ENCODE data around the gene NCAM1. TPM values are rescaled to one million over a fixed set of nuclear protein-coding genes. Genes with fewer than 3 reads are reported as not detected.

The NCAM1 gene
- total RNA-seq, 4 donors from 2014 or later: 12.8 to 27.7 (median 15.7) TPM

GRCh38 chr11:113267493-113267892, 306.3 kb downstream of the NCAM1 start:
- TF ChIP-seq, protein P1, sequence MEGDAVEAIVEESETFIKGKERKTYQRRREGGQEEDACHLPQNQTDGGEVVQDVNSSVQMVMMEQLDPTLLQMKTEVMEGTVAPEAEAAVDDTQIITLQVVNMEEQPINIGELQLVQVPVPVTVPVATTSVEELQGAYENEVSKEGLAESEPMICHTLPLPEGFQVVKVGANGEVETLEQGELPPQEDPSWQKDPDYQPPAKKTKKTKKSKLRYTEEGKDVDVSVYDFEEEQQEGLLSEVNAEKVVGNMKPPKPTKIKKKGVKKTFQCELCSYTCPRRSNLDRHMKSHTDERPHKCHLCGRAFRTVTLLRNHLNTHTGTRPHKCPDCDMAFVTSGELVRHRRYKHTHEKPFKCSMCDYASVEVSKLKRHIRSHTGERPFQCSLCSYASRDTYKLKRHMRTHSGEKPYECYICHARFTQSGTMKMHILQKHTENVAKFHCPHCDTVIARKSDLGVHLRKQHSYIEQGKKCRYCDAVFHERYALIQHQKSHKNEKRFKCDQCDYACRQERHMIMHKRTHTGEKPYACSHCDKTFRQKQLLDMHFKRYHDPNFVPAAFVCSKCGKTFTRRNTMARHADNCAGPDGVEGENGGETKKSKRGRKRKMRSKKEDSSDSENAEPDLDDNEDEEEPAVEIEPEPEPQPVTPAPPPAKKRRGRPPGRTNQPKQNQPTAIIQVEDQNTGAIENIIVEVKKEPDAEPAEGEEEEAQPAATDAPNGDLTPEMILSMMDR (IDR thresholded peaks at IDR 0.05 in 4 of 5, conservative IDR thresholded peaks at IDR 0.05 in 1 of 5): no peak
- no peak for TF ChIP-seq POLR2A (IDR thresholded peaks at IDR 0.05)
- H3K36me3 ChIP-seq: no peaks in the 10 kb centered on the region
- in situ Hi-C loops (cut with MboI; ENCODE audit: low sequenced_read_pairs in 4 of 4) (no loop called here), intact Hi-C loops (cut with DNase I; ENCODE audit: low total_unique reads) (no loop called here)
- H3K4me1 ChIP-seq: no peaks in the 10 kb centered on the region
- H3K9me3 ChIP-seq: no peaks in the 10 kb centered on the region
- no peak overlapping the region for H3K4me3 ChIP-seq
- no peak overlapping the region for H3K27ac ChIP-seq
- no peaks in the 10 kb centered on the region for H3K27me3 ChIP-seq
- DNase-seq (no peak), ATAC-seq (no peak)

- Histone ChIP-seq H3K36me3 (no peaks in the 10 kb centered on the region), H3K27ac (no peak overlapping the region), H3K4me3 (no peak overlapping the region), H3K27me3 (no peaks in the 10 kb centered on the region), H3K9me3 (no peaks in the 10 kb centered on the region), H3K4me1 (no peaks in the 10 kb centered on the region)
- intact Hi-C loops (cut with DNase I; ENCODE audit: low total_unique reads) (no loop called here), in situ Hi-C loops (cut with MboI; ENCODE audit: low sequenced_read_pairs in 4 of 4) (no loop called here)
- DNase-seq: no peak
- no peak for TF ChIP-seq POLR2A (IDR thresholded peaks at IDR 0.05)
- TF ChIP-seq, protein P1 (IDR thresholded peaks at IDR 0.05 in 4 of 5, conservative IDR thresholded peaks at IDR 0.05 in 1 of 5): no peak
- ATAC-seq: no peak
Measured at GRCh38 chr11:113269096-113269495, 307.9 kb downstream of the NCAM1 start.

DNA sequence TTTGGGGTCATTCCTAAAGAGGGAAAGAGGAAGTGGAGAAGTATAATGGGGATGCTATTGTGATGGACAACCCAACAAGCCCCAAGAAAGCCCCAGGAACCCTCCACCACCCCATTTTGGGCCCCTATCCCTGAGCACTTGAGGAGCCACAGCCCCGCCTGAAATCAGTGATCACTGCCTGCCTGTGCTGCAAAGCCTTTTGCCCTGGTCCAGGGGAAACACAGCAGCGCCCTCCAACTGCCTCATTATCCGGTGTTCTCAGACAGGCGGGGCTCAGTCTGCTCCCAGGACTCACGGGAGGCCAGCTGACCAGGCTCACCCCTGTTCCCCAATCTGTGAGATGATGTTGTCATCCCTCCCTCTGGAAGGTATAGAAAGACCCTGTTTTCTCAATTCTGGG, 308.4 kb downstream of the NCAM1 start:
- DNase-seq: no peak
- H3K4me3 ChIP-seq: no peak overlapping the region
- H3K4me1 ChIP-seq: no peaks in the 10 kb centered on the region
- no peak for ATAC-seq
- no peak overlapping the region for H3K27ac ChIP-seq
- in situ Hi-C loops (cut with MboI; ENCODE audit: low sequenced_read_pairs in 4 of 4): no loop called here
- H3K27me3 ChIP-seq: no peaks in the 10 kb centered on the region
- TF ChIP-seq, protein P1 (IDR thresholded peaks at IDR 0.05 in 4 of 5, conservative IDR thresholded peaks at IDR 0.05 in 1 of 5): no peak
- TF ChIP-seq POLR2A (IDR thresholded peaks at IDR 0.05): no peak
- H3K9me3 ChIP-seq: no peaks in the 10 kb centered on the region
- no peaks in the 10 kb centered on the region for H3K36me3 ChIP-seq
- intact Hi-C loops (cut with DNase I; ENCODE audit: low total_unique reads): no loop called here

DNA sequence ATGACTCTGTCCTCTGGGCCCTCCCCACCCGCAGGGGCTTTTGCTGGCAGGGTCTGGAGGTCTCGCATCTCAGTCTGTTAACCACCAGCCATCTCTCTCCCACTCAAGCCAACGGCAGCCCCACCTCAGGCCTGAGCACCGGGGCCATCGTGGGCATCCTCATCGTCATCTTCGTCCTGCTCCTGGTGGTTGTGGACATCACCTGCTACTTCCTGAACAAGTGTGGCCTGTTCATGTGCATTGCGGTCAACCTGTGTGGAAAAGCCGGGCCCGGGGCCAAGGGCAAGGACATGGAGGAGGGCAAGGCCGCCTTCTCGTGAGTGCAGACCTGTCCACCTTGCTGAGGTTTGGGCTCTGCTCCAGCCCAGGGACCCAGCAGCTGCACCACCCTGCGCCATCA, 308.9 kb downstream of the NCAM1 start:
- Histone ChIP-seq H3K27me3 (no peaks in the 10 kb centered on the region), H3K4me1 (no peaks in the 10 kb centered on the region), H3K27ac (no peak overlapping the region), H3K9me3 (no peaks in the 10 kb centered on the region), H3K36me3 (no peaks in the 10 kb centered on the region), H3K4me3 (no peak overlapping the region)
- intact Hi-C loops (cut with DNase I; ENCODE audit: low total_unique reads): no loop called here
- ATAC-seq (no peak), DNase-seq (no peak)
- in situ Hi-C loops (cut with MboI; ENCODE audit: low sequenced_read_pairs in 4 of 4): no loop called here
- TF ChIP-seq POLR2A (IDR thresholded peaks at IDR 0.05): no peak
- TF ChIP-seq, protein P1 (IDR thresholded peaks at IDR 0.05 in 4 of 5, conservative IDR thresholded peaks at IDR 0.05 in 1 of 5): no peak

- H3K9me3 ChIP-seq: no peaks in the 10 kb centered on the region
- TF ChIP-seq, protein P1 (IDR thresholded peaks at IDR 0.05 in 4 of 5, conservative IDR thresholded peaks at IDR 0.05 in 1 of 5): no peak
- TF ChIP-seq POLR2A (IDR thresholded peaks at IDR 0.05): no peak
- in situ Hi-C loops (cut with MboI; ENCODE audit: low sequenced_read_pairs in 4 of 4): no loop called here
- no peak overlapping the region for H3K27ac ChIP-seq
- no peak for DNase-seq
- ATAC-seq: no peak
- no peaks in the 10 kb centered on the region for H3K27me3 ChIP-seq
- intact Hi-C loops (cut with DNase I; ENCODE audit: low total_unique reads): no loop called here
- H3K36me3 ChIP-seq: no peaks in the 10 kb centered on the region
- no peak overlapping the region for H3K4me3 ChIP-seq
- no peaks in the 10 kb centered on the region for H3K4me1 ChIP-seq
Measured at GRCh38 chr11:113271551-113272245, 310.5 kb downstream of the NCAM1 start.

Measured in gastrocnemius medialis (tissue), 4 donors.